Thymus (tissue), 11 donors: Measurements from ENCODE around the gene SELP. TPM values are rescaled to one million over a fixed set of nuclear protein-coding genes. Genes with fewer than 3 reads are reported as not detected.
"Not testable (repeated sequence)": the region's sequence is repeated elsewhere in the genome, so short reads cannot be mapped to it uniquely, and the experiment has no call there.

Experiments used
- DNase-seq, 9 donors: peaks; one replicate each; pipeline ENCODE4 v3.0.0-alpha.2; 2013; ENCODE audit warnings: low spot score in 9 of 9, low read depth in 6 of 9, missing footprints in 1 of 9
- H3K27ac ChIP-seq, 2 donors: one replicate each; pipeline ENCODE4 v1.5.1; 2013; ENCODE audit warnings: control low read depth in 1 of 2, low read depth in 1 of 2, low read length in 1 of 2, mild to moderate bottlenecking in 1 of 2, moderate library complexity in 1 of 2
- H3K27me3 ChIP-seq, 2 donors: one replicate each; pipeline ENCODE4 v1.5.1; 2013; ENCODE audit warnings: low read length in 1 of 2; ENCODE audit not compliant: control insufficient read depth in 2 of 2, insufficient read depth in 1 of 2
- H3K36me3 ChIP-seq, 2 donors: one replicate each; pipeline ENCODE4 v1.5.1; 2013; ENCODE audit warnings: low read length in 1 of 2, mild to moderate bottlenecking in 1 of 2, moderate library complexity in 1 of 2; ENCODE audit not compliant: control insufficient read depth in 2 of 2, insufficient read depth in 2 of 2
- H3K4me1 ChIP-seq, 2 donors: one replicate each; pipeline ENCODE4 v1.5.1; 2013; ENCODE audit warnings: low read length in 2 of 2; ENCODE audit not compliant: control insufficient read depth in 2 of 2, insufficient read depth in 2 of 2
- H3K4me3 ChIP-seq, 2 donors: one replicate each; pipeline ENCODE4 v1.5.1; 2013; ENCODE audit warnings: low read length in 2 of 2, control low read depth in 1 of 2, mild to moderate bottlenecking in 1 of 2
- H3K9me3 ChIP-seq, 2 donors: one replicate each; pipeline ENCODE4 v1.5.1; 2013; ENCODE audit warnings: low read length in 1 of 2, mild to moderate bottlenecking in 1 of 2; ENCODE audit not compliant: control insufficient read depth in 2 of 2, insufficient read depth in 1 of 2
- WGBS: extraction: QIAGEN DNeasy Blood & Tissue Kit; methylation state at CpG from one replicate; pipeline ENCODE4 v1.1.7; 2013; 5-methylcytosine and 5-hydroxymethylcytosine counted together
- polyA plus RNA-seq: library from polyadenylated mRNA; stranded (reverse); fragments of 200-250 nt; gene quantifications from one replicate; pipeline ENCODE4 v1.2.3, GENCODE V29; 2013
- total RNA-seq: library from RNA; stranded (reverse); fragments of 120-200 nt; gene quantifications from one replicate; pipeline ENCODE4 v1.2.4, GENCODE V29; 2013
- donor health status: healthy.

SELP gene
- total and polyA plus RNA-seq, 2 donors, result 1.0 to 3.7 TPM

DNA sequence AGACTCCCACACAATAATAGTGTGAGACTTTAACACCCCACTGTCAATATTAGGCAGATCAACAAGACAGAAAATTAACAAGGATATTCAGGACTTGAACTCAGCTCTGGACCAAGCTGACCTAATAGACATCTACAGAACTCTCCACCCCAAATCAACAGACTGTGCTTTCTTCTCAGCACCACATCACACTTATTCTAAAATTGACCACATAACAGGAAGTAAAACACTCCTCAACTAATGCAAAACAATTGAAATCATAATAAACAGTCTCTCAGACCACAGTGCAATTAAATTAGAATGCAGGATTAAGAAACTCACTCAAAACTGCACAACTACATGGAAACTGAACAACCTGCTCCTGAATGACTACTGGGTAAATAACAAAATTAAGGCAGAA is 28.9 kb upstream of the SELP start:
- not testable (repeated sequence) for DNase-seq, H3K36me3 ChIP-seq

DNA sequence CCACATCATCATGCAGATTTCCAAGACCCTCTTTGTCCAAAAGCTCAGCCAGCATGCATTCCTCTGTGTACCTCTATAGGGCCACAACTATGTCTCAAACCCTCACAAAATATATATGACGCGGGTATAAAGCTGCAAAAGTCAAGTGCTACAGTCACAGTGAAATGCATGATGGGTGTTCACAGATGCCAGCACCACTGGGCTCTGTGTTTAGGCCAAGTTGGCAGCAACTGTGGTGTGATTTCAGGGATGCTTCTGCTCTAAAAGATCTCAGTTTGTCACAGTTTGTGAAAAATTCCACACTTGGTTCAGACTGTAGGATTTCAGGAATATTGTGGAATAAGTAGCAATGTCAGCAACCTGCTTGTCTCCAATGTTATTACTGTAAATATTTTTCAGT is 23.9 kb upstream of the SELP start:
- Histone ChIP-seq H3K36me3 (no peaks in the 10 kb centered on the region), H3K27ac (no peak overlapping the region), H3K4me1 (peaks cover 1 to 14% of the 10 kb centered on the region in 2 donors), H3K27me3 (no peaks in the 10 kb centered on the region), H3K4me3 (no peak overlapping the region), H3K9me3 (peaks cover 0 to 4% of the 10 kb centered on the region in 2 donors)
- DNase-seq, result no peak
- 98% methylated on average over 2 of the region's 2 CpGs for WGBS

More for the DNA sequence above, 28.9 kb upstream of the SELP start:
- H3K4me3 ChIP-seq, H3K9me3 ChIP-seq, H3K27ac ChIP-seq, H3K27me3 ChIP-seq, H3K4me1 ChIP-seq: not testable (repeated sequence)

DNA sequence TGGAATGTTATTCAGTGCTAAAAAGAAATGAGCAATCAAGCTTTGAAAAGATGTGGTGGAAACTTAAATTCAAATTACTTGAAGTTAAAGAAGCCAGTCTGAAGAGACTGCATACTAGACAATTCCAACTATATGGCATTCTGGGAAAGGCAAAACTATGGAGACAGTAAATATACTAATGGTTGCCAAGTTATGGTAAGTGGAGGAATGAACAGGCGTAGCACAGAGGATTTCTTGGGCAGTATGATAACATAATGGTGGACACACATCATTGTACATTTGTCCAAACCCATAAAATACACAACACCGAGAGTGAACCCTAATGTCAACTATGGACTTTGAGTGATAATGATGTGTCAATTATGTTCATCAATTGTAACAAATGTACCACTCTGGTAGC is 21.1 kb upstream of the SELP start:
- no peak overlapping the region for H3K27ac ChIP-seq
- H3K27me3 ChIP-seq, result no peaks in the 10 kb centered on the region
- H3K4me1 ChIP-seq, result peaks cover 5 to 18% of the 10 kb centered on the region in 2 donors
- no peak for DNase-seq
- no peaks in the 10 kb centered on the region for H3K36me3 ChIP-seq
- no peaks in the 10 kb centered on the region for H3K9me3 ChIP-seq
- over 99% methylated on average over 2 of the region's 2 CpGs for WGBS
- H3K4me3 ChIP-seq, result no peak overlapping the region

DNA sequence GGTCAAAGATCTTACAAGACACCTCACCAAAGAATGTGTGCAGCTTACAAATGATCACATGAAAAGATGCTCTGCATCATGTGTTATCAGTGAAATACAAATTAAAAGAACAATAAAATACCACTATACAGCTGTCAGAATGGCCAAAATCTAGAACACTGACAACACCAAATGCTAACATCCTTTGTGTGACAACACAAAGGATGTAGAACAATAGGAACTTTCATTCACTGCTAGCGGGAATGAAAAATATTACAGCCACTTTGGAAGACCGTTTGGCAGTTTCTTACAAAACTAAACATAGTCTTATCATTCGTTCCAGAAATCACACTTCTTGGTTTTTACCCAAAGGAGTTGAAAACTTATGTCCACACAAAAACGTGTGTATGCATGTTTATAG is 20.6 kb upstream of the SELP start:
- 93% methylated on average over 4 of the region's 4 CpGs for WGBS
- Histone ChIP-seq H3K4me1 (peaks cover 5 to 18% of the 10 kb centered on the region in 2 donors), H3K27ac (no peak overlapping the region), H3K9me3 (no peaks in the 10 kb centered on the region), H3K27me3 (no peaks in the 10 kb centered on the region), H3K4me3 (no peak overlapping the region), H3K36me3 (no peaks in the 10 kb centered on the region)
- DNase-seq, result peak in 2 of 9 donors; percentile 15 to 37

DNA sequence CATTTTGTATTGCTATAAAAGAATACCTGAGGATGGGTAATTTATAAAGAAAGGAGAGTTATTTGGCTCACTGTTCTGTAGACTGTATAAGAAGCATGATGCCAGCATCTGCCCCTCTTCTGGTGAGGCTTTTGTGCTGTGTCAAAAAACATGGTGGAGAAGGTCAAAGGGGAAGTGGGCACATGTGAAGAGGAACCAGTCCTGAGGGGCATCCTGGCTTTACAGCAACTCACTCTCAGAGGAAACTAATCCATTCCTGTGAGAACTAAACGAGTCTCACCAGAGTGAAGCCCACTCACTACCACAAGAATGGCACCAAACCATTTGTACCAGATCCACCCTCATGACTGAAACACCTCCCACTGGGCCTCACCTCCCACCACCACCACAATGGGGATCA is 18.8 kb upstream of the SELP start:
- 56% methylated on average over 1 of the region's 1 CpG for WGBS
- no peak for DNase-seq
- Histone ChIP-seq H3K4me1 (peaks cover 5 to 18% of the 10 kb centered on the region in 2 donors), H3K36me3 (no peaks in the 10 kb centered on the region), H3K27ac (peak overlapping the region in 1 of 2 donors; percentile 32), H3K9me3 (no peaks in the 10 kb centered on the region), H3K4me3 (no peak overlapping the region), H3K27me3 (no peaks in the 10 kb centered on the region)

DNA sequence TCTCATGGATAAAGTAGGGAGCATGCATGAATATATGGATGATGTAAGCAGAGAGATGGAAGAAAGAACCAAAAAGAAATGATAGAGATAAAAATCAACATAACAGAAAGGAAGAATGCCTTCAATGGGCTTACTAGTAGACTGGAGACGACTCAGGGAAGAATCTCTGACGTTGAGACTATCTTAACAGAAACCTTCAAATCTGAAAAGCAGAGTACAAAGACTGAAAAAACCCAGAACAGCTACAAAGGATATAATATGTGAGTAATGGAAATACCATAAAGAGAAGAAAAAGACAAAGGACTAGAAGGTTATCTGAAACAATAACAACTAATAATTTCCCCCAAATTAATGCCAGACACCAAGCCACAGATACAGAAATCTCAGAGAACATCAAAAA is 18.3 kb upstream of the SELP start:
- Histone ChIP-seq H3K27ac (no peak overlapping the region), H3K4me3 (no peak overlapping the region), H3K4me1 (peaks cover 5 to 18% of the 10 kb centered on the region in 2 donors), H3K27me3 (no peaks in the 10 kb centered on the region), H3K9me3 (no peaks in the 10 kb centered on the region), H3K36me3 (no peaks in the 10 kb centered on the region)
- WGBS, result 77% methylated on average over 2 of the region's 2 CpGs
- DNase-seq, result no peak

DNA sequence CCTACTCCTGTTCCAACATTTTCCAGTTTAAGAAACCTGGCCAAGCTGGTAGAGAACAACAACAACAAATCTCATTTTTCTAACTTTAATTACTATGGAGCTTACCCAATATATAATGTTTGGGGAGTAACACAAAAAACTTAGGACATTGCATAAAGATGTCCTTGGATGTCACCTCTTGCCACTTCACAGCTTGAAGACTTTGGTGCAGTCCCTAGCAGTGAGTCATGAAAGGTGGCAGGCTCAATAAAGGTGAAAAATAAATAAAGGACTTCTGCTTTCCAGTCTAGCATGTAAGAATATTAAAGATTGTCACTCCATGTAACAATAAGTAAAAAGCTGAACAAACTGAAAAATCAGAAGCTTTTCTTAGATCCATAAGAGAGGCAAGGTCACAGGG is 17.6 kb upstream of the SELP start:
- H3K4me1 ChIP-seq, result peaks cover 5 to 18% of the 10 kb centered on the region in 2 donors
- DNase-seq, result no peak
- H3K9me3 ChIP-seq, result no peaks in the 10 kb centered on the region
- H3K27ac ChIP-seq, result no peak overlapping the region
- no peaks in the 10 kb centered on the region for H3K27me3 ChIP-seq
- no peaks in the 10 kb centered on the region for H3K36me3 ChIP-seq
- H3K4me3 ChIP-seq, result no peak overlapping the region

DNA sequence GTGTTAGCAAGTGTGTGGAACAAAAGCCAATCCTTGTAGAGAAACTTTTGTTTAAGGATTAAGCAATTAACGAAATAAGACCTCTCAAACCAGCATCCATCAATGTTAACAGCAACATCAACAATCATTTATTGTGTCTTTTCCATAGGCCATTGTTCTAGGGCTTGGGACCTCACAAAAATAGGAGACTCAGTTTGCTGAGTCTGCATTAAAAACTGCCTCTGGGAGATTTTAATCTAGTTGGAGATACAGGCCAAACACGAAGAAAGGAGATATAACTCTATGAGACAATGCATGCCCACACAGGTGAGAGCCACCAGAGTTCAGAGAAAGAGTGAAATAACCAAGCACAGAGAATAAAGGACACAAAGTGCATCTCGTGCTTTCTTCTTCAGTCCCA is 14.4 kb upstream of the SELP start:
- no peak overlapping the region for H3K27ac ChIP-seq
- peaks cover 5 to 10% of the 10 kb centered on the region in 2 donors for H3K4me1 ChIP-seq
- no peak overlapping the region for H3K4me3 ChIP-seq
- no peaks in the 10 kb centered on the region for H3K27me3 ChIP-seq
- DNase-seq, result no peak
- H3K9me3 ChIP-seq, result no peaks in the 10 kb centered on the region
- H3K36me3 ChIP-seq, result no peaks in the 10 kb centered on the region
- WGBS, result 94% methylated on average over 3 of the region's 3 CpGs

DNA sequence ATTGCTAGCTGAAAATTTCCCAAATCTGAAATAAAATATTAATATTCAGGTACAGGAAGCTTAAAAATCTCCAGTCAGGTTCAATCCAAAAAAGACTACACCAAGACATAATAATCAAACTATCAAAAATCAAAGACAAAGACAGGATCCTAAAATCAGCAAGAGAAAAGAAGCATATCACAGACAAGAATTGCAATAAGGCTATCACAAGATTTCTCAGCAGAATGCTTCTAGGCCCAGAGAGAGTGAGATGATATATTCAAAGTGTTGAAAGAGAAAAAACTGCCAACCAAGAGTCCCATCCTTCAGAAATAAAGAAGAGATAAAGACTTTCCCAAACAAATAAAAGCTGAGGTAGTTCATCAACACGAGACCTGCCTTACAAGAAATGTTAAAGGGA is 5.0 kb upstream of the SELP start:
- Histone ChIP-seq H3K36me3 (no peaks in the 10 kb centered on the region), H3K9me3 (peaks cover 2 to 20% of the 10 kb centered on the region in 2 donors), H3K27ac (no peak overlapping the region), H3K27me3 (no peaks in the 10 kb centered on the region), H3K4me1 (no peaks in the 10 kb centered on the region), H3K4me3 (no peak overlapping the region)
- no peak for DNase-seq
- 98% methylated on average over 1 of the region's 1 CpG for WGBS

DNA sequence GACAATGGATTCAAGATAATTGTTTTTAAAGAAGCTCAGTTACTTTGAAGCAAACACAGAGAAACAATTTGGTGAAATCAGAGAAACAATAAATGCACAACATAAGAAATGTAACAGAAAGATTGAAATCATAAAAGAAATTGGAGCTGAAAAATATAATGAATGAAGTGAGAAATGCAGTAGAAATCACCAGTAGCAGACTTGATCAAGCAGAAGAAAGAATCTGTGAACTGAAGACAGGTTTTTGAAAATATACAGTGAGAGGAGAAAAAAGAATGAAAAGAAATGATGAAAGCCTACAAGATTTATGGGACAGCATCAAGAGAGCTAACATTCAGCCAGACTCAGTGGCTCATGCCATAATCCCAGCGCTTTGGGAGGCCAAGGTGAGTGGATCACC is 4.2 kb upstream of the SELP start:
- no peaks in the 10 kb centered on the region for H3K27me3 ChIP-seq
- no peak overlapping the region for H3K4me3 ChIP-seq
- H3K4me1 ChIP-seq, result no peaks in the 10 kb centered on the region
- WGBS, result 98% methylated on average over 1 of the region's 1 CpG
- no peak for DNase-seq
- no peaks in the 10 kb centered on the region for H3K36me3 ChIP-seq
- peaks cover 2 to 20% of the 10 kb centered on the region in 2 donors for H3K9me3 ChIP-seq
- H3K27ac ChIP-seq, result no peak overlapping the region
